ENCODE measurements around the gene OR52B6. TPM values are rescaled to one million over a fixed set of nuclear protein-coding genes. Genes with fewer than 3 reads are reported as not detected.

Gene OR52B6
- total RNA-seq, 1 donor from 2014 or later: not detected

DNA sequence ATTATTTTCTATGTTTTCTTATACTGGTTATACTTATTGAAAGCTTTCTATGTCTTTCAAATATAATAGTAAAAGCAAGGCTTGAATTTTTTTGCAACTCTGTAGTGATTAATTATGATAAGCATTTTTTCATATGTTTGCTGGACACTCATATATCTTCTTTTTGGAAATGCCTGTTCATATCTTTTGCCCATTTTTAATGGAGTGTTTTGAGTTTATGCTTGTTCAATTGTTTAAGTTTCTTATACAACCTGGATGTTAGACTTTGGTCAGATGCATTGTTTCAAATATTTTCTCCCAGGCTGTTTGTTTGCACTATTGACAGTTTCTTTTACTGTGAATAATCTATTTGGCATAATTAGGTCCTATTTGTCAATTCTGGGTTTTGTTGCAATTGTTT is 44.2 kb upstream of the OR52B6 start:
- Histone ChIP-seq H3F3A (ENCODE audit: low read depth) (no peaks in the 10 kb centered on the region), H3K9me3 (ENCODE audit: low read depth) (no peaks in the 10 kb centered on the region), H3K9ac (no peak overlapping the region), H3K27me3 (no peaks in the 10 kb centered on the region), H4K20me1 (ENCODE audit: low read depth) (no peaks in the 10 kb centered on the region), H3K27ac (no peak overlapping the region), H3K36me3 (no peaks in the 10 kb centered on the region), H3K4me2 (no peak overlapping the region), H3K4me3 (no peak overlapping the region), H3K4me1 (no peaks in the 10 kb centered on the region), H3K79me2 (ENCODE audit: low read depth) (no peaks in the 10 kb centered on the region), H2AFZ (replicated peaks) (no peak overlapping the region)
- DNase-seq (ENCODE audit: low spot score): no peak
- no peak overlapping the region for H3K4me3 Mint-ChIP-seq
- H3K27me3 Mint-ChIP-seq (ENCODE audit: insufficient read depth, low read depth): no peaks in the 10 kb centered on the region
- H3K36me3 Mint-ChIP-seq: no peaks in the 10 kb centered on the region
- H3K9me3 Mint-ChIP-seq: no peaks in the 10 kb centered on the region
- TF ChIP-seq, protein P1, sequence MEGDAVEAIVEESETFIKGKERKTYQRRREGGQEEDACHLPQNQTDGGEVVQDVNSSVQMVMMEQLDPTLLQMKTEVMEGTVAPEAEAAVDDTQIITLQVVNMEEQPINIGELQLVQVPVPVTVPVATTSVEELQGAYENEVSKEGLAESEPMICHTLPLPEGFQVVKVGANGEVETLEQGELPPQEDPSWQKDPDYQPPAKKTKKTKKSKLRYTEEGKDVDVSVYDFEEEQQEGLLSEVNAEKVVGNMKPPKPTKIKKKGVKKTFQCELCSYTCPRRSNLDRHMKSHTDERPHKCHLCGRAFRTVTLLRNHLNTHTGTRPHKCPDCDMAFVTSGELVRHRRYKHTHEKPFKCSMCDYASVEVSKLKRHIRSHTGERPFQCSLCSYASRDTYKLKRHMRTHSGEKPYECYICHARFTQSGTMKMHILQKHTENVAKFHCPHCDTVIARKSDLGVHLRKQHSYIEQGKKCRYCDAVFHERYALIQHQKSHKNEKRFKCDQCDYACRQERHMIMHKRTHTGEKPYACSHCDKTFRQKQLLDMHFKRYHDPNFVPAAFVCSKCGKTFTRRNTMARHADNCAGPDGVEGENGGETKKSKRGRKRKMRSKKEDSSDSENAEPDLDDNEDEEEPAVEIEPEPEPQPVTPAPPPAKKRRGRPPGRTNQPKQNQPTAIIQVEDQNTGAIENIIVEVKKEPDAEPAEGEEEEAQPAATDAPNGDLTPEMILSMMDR (IDR thresholded peaks at IDR 0.05): no peak
- TF ChIP-seq EZH2 (IDR thresholded peaks at IDR 0.05) (no peak), EZH2phosphoT487 (IDR thresholded peaks at IDR 0.05) (no peak)
- no peaks in the 10 kb centered on the region for H3K4me1 Mint-ChIP-seq
- no peak overlapping the region for H3K27ac Mint-ChIP-seq

DNA sequence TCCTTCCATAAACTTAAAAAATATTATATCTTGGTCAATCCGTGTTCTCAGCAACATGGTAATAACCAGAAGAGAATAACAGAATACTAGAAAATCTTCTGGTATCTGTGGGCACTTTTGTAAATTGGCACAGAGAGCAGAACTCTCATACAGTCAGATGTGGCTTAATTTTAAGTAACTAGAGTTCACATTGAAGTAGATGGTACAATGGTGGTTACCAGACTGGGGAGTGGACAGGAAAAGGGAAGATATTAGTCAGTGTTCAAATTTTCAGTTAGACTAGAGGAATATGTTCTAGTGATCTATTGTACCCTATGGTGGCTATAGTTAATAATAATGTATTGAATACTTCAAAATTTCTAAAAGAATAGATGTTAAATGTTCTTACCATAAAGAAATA is 39.2 kb upstream of the OR52B6 start:
- H3K27ac ChIP-seq: no peak overlapping the region
- no peaks in the 10 kb centered on the region for H4K20me1 ChIP-seq (ENCODE audit: low read depth)
- Mint-ChIP-seq H3K27me3 (ENCODE audit: insufficient read depth, low read depth) (no peaks in the 10 kb centered on the region), H3K27ac (no peak overlapping the region), H3K9me3 (no peaks in the 10 kb centered on the region), H3K36me3 (no peaks in the 10 kb centered on the region), H3K4me3 (no peak overlapping the region), H3K4me1 (no peaks in the 10 kb centered on the region)
- H3K4me3 ChIP-seq: no peak overlapping the region
- H3K36me3 ChIP-seq: no peaks in the 10 kb centered on the region
- H3K9ac ChIP-seq: no peak overlapping the region
- H3K27me3 ChIP-seq: no peaks in the 10 kb centered on the region
- H3K4me1 ChIP-seq: no peaks in the 10 kb centered on the region
- H3F3A ChIP-seq (ENCODE audit: low read depth): no peaks in the 10 kb centered on the region
- H2AFZ ChIP-seq (replicated peaks): no peak overlapping the region
- no peaks in the 10 kb centered on the region for H3K79me2 ChIP-seq (ENCODE audit: low read depth)
- no peak overlapping the region for H3K4me2 ChIP-seq
- H3K9me3 ChIP-seq (ENCODE audit: low read depth): no peaks in the 10 kb centered on the region
- no peak for DNase-seq (ENCODE audit: low spot score)
- TF ChIP-seq EZH2phosphoT487 (IDR thresholded peaks at IDR 0.05): no peak
- TF ChIP-seq, protein P1 (IDR thresholded peaks at IDR 0.05): no peak
- no peak for TF ChIP-seq EZH2 (IDR thresholded peaks at IDR 0.05)

DNA sequence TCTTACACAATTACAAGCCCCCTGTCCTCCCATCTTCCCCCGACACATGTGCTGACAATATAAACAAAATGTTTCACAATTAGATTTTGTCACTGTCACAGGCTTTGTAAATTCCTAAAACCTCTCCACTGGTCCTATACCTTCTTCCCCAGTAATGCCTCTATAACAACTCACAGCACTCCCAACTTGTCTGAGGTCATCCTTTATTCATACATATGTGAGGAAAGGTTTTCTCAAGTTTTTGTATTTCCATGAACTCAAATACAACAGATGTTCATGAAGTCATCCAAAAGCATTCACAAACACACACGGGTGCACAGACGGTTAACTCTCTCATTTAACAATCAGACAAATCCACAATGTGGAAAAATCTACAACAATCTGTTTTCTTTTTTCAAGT is 34.2 kb upstream of the OR52B6 start:
- Histone ChIP-seq H3K36me3 (no peaks in the 10 kb centered on the region), H3K27ac (no peak overlapping the region), H3K27me3 (no peaks in the 10 kb centered on the region), H3K9me3 (ENCODE audit: low read depth) (no peaks in the 10 kb centered on the region), H3K79me2 (ENCODE audit: low read depth) (no peaks in the 10 kb centered on the region), H3K4me1 (no peaks in the 10 kb centered on the region), H3K4me3 (no peak overlapping the region), H4K20me1 (ENCODE audit: low read depth) (no peaks in the 10 kb centered on the region), H2AFZ (replicated peaks) (no peak overlapping the region), H3K9ac (no peak overlapping the region), H3F3A (ENCODE audit: low read depth) (no peaks in the 10 kb centered on the region), H3K4me2 (no peak overlapping the region)
- Mint-ChIP-seq H3K27me3 (ENCODE audit: insufficient read depth, low read depth) (no peaks in the 10 kb centered on the region), H3K27ac (no peak overlapping the region), H3K4me3 (no peak overlapping the region), H3K36me3 (no peaks in the 10 kb centered on the region), H3K9me3 (no peaks in the 10 kb centered on the region), H3K4me1 (no peaks in the 10 kb centered on the region)
- TF ChIP-seq, protein P1 (IDR thresholded peaks at IDR 0.05): no peak
- TF ChIP-seq EZH2phosphoT487 (IDR thresholded peaks at IDR 0.05): no peak
- no peak for TF ChIP-seq EZH2 (IDR thresholded peaks at IDR 0.05)
- no peak for DNase-seq (ENCODE audit: low spot score)

Data from neural progenitor cell (in vitro differentiated cells).